HG02623 (cell line): Measurements from ENCODE around the gene MYEOV.

ENCODE experiments used
- ATAC-seq: cut with Tn5 transposase; IDR thresholded peaks from one replicate; pipeline ENCODE4 v1.9.1; 2021; ENCODE audit warnings: moderate library complexity; ENCODE audit not compliant: unreplicated experiment

MYEOV gene

GRCh38 chr11:69293819-69294505 is at the start of gene MYEOV:
Gene MYEOV (plus strand): TSS chr11:69294155. CDS start chr11:69295355, 1,200 bp downstream.
- no peak for ATAC-seq

- ATAC-seq: no peak
Observed at GRCh38 chr11:69244266-69244665, 49.7 kb upstream of the MYEOV start.

- no peak for ATAC-seq
Observed at GRCh38 chr11:69245041-69245440, 48.9 kb upstream of the MYEOV start.

- no peak for ATAC-seq
Observed at GRCh38 chr11:69245491-69246345, 48.2 kb upstream of the MYEOV start.

GRCh38 chr11:69249311-69250185 is 44.4 kb upstream of the MYEOV start:
- ATAC-seq: no peak

- ATAC-seq: no peak
Observed at GRCh38 chr11:69250186-69251056, 43.5 kb upstream of the MYEOV start.

- ATAC-seq: no peak
Observed at GRCh38 chr11:69251057-69251393, 42.9 kb upstream of the MYEOV start.

GRCh38 chr11:69251639-69252489 is 42.1 kb upstream of the MYEOV start:
- no peak for ATAC-seq

- no peak for ATAC-seq
Observed at GRCh38 chr11:69252490-69252837, 41.5 kb upstream of the MYEOV start.

- no peak for ATAC-seq
Observed at GRCh38 chr11:69253028-69253427, 40.9 kb upstream of the MYEOV start.

GRCh38 chr11:69257134-69257533 is 36.8 kb upstream of the MYEOV start:
- ATAC-seq: no peak

- no peak for ATAC-seq
Observed at GRCh38 chr11:69257838-69258658, 35.9 kb upstream of the MYEOV start.

- no peak for ATAC-seq
Observed at GRCh38 chr11:69259096-69259495, 34.9 kb upstream of the MYEOV start.

- no peak for ATAC-seq
Observed at GRCh38 chr11:69260622-69261021, 33.3 kb upstream of the MYEOV start.

- no peak for ATAC-seq
Observed at GRCh38 chr11:69261116-69261515, 32.8 kb upstream of the MYEOV start.

GRCh38 chr11:69262918-69263735 is 30.8 kb upstream of the MYEOV start:
- ATAC-seq: no peak

GRCh38 chr11:69263736-69264052 is 30.3 kb upstream of the MYEOV start:
- no peak for ATAC-seq

- no peak for ATAC-seq
Observed at GRCh38 chr11:69264486-69264885, 29.5 kb upstream of the MYEOV start.
